ENCODE measurements around the gene TCF3.

TCF3 gene

GRCh38 chr19:1630811-1631210, 21.6 kb downstream of the TCF3 start:
- no peak for TF ChIP-seq NFIC (IDR thresholded peaks at IDR 0.05)
- no peak for TF ChIP-seq CEBPB (IDR thresholded peaks at IDR 0.05)
- no peak for TF ChIP-seq EP300 (IDR thresholded peaks at IDR 0.05; ENCODE audit: borderline replicate concordance)
- no peak for TF ChIP-seq EGR1 (IDR thresholded peaks at IDR 0.05)
- TF ChIP-seq USF1 (IDR thresholded peaks at IDR 0.05), result no peak
- no peak for TF ChIP-seq RAD21 (IDR thresholded peaks at IDR 0.05; ENCODE audit: low read depth)
- no peak for TF ChIP-seq TCF12 (IDR thresholded peaks at IDR 0.05; ENCODE audit: low read depth)
- no peak for TF ChIP-seq FOXM1 (IDR thresholded peaks at IDR 0.05; ENCODE audit: borderline replicate concordance, low read depth)
- TF ChIP-seq CREB1 (IDR thresholded peaks at IDR 0.05; ENCODE audit: low read depth), result no peak
- no peak for TF ChIP-seq ZBTB7A (IDR thresholded peaks at IDR 0.05; ENCODE audit: low read depth)

GRCh38 chr19:1630012-1630411, 22.4 kb downstream of the TCF3 start:
- TF ChIP-seq NFIC (IDR thresholded peaks at IDR 0.05) (no peak), EGR1 (IDR thresholded peaks at IDR 0.05) (no peak), EP300 (IDR thresholded peaks at IDR 0.05; ENCODE audit: borderline replicate concordance) (no peak), RAD21 (IDR thresholded peaks at IDR 0.05; ENCODE audit: low read depth) (no peak), REST (IDR thresholded peaks at IDR 0.05; ENCODE audit: low read depth) (no peak), TEAD4 (IDR thresholded peaks at IDR 0.05) (no peak), CEBPB (IDR thresholded peaks at IDR 0.05) (no peak), YY1 (IDR thresholded peaks at IDR 0.05; ENCODE audit: low read depth) (no peak), ZBTB7A (IDR thresholded peaks at IDR 0.05; ENCODE audit: low read depth) (no peak), CREB1 (IDR thresholded peaks at IDR 0.05; ENCODE audit: low read depth) (no peak), USF1 (IDR thresholded peaks at IDR 0.05) (no peak), TAF1 (IDR thresholded peaks at IDR 0.05; ENCODE audit: low read depth) (no peak), MAX (IDR thresholded peaks at IDR 0.05) (no peak)

GRCh38 chr19:1629256-1629808, 23.1 kb downstream of the TCF3 start:
- no peak for TF ChIP-seq TEAD4 (IDR thresholded peaks at IDR 0.05)
- TF ChIP-seq FOXM1 (IDR thresholded peaks at IDR 0.05; ENCODE audit: borderline replicate concordance, low read depth), result no peak
- no peak for TF ChIP-seq RAD21 (IDR thresholded peaks at IDR 0.05; ENCODE audit: low read depth)
- no peak for TF ChIP-seq CEBPB (IDR thresholded peaks at IDR 0.05)
- no peak for TF ChIP-seq CREB1 (IDR thresholded peaks at IDR 0.05; ENCODE audit: low read depth)
- TF ChIP-seq TCF12 (IDR thresholded peaks at IDR 0.05; ENCODE audit: low read depth), result no peak
- no peak for TF ChIP-seq YY1 (IDR thresholded peaks at IDR 0.05; ENCODE audit: low read depth)
- no peak for TF ChIP-seq TAF1 (IDR thresholded peaks at IDR 0.05; ENCODE audit: low read depth)
- TF ChIP-seq ZBTB7A (IDR thresholded peaks at IDR 0.05; ENCODE audit: low read depth), result no peak
- no peak for TF ChIP-seq NFIC (IDR thresholded peaks at IDR 0.05)
- TF ChIP-seq USF1 (IDR thresholded peaks at IDR 0.05), result no peak
- no peak for TF ChIP-seq REST (IDR thresholded peaks at IDR 0.05; ENCODE audit: low read depth)

- TF ChIP-seq FOXM1 (IDR thresholded peaks at IDR 0.05; ENCODE audit: borderline replicate concordance, low read depth) (no peak), ZBTB7A (IDR thresholded peaks at IDR 0.05; ENCODE audit: low read depth) (no peak), TCF12 (IDR thresholded peaks at IDR 0.05; ENCODE audit: low read depth) (no peak), MAX (IDR thresholded peaks at IDR 0.05) (no peak), TAF1 (IDR thresholded peaks at IDR 0.05; ENCODE audit: low read depth) (no peak), YY1 (IDR thresholded peaks at IDR 0.05; ENCODE audit: low read depth) (no peak), REST (IDR thresholded peaks at IDR 0.05; ENCODE audit: low read depth) (no peak), TEAD4 (IDR thresholded peaks at IDR 0.05) (no peak)
Observed at GRCh38 chr19:1627194-1627593, 25.2 kb downstream of the TCF3 start.

Measured in Ishikawa (cell line).